GM19328 (cell line): ENCODE measurements around the gene IMMP2L.
"Not testable (repeated sequence)": the region's sequence is repeated elsewhere in the genome, so short reads cannot be mapped to it uniquely, and the experiment has no call there.

ENCODE experiments used
- ATAC-seq: cut with Tn5 transposase; IDR thresholded peaks from one replicate; pipeline ENCODE4 v1.9.1; 2021; ENCODE audit warnings: mild to moderate bottlenecking, moderate library complexity; ENCODE audit not compliant: unreplicated experiment

The IMMP2L gene

DNA sequence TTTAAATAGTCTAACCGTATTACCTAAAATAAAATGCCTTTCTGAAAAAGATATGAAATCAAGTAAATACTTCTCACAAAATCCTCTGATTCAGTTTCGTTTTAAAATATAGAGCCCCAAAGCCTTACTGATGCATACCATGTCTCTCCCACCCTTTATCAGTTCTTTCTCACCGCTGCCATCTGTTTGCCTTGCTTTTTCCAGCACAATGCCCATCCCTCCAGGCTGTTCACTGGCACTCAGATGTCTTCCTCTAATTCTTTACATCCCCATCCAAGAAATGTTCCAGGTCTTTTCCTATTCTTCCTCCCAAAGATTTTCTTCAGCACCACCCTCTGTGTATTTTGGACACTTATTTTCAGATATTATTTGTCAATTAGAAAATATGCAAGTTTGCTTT, 587.9 kb downstream of the IMMP2L start:
- ATAC-seq = no peak

DNA sequence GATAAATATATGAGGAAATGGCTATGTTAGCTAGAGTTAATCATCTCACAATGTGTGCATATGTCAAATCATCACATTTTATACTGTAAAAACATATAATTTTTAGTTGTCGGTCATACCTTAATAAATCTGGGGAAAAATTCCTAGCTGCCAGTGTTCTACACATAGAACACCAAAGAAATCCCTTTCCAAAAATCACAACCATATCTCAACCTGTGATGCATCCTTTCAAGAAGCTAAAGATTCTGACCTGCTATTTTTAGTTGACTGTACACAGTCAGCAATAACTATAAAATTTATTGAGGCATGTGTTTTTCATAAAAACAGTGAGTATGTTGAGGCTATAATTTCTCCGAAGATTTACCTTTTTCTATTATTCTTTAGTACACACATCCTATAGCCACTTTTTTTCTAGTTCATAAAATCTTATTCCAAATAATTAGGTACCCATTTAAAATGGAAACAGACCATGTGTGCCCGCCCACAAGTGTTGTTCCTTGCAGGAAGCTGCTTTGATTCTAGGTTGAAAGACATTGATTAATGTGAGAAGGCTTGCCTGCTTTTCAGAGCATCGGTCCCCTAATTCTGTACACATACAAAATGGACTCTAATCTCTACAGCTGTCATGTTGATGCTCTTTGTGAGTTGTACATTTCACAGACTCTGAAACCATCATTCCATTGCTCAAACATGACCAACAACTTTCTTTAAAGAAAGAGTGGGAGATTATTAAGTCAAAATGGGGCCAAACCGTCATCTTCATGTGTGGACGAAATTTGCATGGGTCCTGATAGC, 588.9 kb downstream of the IMMP2L start:
- ATAC-seq = no peak

DNA sequence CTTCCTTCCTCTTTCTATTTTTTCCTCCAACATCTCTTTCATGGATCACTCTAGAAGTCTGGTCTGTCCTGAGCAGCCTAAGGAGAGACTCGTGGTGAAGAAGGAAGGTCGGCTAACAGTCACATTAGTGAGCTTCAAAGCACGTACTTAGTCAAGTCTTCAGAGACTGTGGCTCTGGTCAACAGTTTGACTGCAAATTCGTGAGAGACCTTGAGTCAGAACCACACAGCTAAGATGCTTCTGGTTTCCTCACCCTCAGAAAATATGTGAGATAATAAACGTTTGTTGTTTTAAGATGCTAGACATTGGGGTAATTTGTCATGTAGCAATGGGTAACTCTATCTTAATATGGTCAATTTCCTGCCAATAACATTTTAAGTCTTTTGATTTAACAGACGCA, 597.5 kb downstream of the IMMP2L start:
- no peak for ATAC-seq

DNA sequence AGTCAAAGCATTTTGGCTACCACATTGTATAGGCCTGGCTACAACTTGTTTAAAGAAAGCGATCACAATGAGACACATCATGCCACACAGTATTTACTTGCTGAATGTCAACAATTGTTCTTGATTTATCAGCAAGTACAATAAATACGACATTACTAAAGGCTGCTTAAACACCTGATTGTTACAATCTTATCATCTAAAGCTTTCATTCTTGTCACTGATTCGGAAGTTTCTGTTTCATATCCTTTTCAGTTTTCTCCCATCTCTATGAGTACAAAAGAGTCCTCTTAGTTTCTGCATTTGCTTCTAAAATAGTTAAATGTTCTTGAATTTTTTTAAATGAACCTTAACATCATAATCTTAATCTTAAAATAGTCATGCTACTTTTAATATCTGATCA, 599.5 kb downstream of the IMMP2L start:
- no peak for ATAC-seq

DNA sequence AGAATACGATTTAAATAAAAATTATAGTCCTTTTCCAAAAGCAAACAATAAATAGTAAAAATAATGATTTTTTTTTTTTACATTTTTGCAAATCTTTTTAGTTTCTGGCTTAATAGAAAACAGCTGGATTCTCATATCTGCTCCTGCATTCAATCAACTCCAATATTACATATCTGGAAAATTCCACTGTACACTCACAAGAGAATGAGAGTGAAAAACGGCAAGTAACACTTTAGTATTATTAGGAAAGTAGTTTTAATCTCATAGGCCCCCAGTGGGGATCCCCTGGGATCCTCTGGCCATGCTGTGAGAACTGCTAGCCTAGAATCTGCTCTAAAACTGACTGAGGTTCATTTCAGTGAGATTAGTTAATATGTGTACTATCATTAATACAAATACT, 599.9 kb downstream of the IMMP2L start:
- ATAC-seq = no peak

DNA sequence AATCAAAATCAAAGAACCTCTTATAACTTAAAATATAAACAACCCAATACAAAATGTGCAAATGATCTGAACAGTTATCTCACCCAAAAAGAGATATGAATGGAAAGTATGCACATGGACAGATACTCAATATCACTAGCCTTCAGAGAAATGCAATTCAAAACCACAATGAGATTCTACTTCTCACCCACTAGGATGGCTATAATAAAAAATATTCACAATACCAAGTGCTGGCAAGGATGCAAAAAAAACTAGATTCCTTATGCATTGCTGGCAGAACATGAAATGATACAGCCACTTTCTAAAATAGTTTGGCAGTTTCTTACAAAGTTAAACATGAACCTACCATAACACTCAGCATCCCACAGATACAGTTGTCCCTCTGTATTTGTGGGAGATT, 601.5 kb downstream of the IMMP2L start:
- ATAC-seq = no peak

DNA sequence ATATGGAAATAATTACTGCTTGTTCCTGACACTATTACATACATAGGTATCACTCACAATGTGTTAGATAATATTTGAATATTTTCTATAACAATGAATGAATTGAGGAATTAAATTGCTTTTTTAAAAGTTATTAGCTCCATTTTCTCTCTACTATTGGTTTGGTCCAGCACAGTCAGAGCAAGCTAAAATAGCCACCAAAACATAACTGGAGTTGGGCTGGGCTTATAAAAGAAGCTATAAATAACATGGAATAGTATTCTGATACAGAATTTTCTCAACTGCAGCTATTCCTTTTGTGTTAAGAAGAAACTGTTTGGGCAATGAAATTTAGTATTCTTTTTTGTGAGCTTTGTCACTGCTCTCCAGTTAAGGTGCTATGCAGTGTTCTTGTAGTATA, 614.0 kb downstream of the IMMP2L start:
- no peak for ATAC-seq

DNA sequence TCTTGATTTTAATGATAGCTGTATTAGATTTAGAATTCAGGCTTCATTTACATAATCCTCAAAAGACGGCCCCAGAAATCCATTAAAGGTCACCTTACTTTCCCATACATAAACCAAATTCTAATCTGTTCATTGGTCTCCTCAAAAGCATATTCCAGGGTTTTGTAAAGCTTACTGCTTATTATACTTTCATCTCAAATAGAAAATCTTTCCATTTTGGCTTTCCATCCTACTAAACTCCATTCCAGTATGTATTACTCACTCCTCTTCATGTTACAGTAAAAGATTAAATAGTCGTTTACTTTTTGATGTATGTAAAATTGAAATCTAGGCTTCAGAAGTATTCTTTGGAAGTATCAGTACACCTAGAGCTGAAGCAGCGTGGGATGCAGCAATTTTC, 614.9 kb downstream of the IMMP2L start:
- no peak for ATAC-seq

DNA sequence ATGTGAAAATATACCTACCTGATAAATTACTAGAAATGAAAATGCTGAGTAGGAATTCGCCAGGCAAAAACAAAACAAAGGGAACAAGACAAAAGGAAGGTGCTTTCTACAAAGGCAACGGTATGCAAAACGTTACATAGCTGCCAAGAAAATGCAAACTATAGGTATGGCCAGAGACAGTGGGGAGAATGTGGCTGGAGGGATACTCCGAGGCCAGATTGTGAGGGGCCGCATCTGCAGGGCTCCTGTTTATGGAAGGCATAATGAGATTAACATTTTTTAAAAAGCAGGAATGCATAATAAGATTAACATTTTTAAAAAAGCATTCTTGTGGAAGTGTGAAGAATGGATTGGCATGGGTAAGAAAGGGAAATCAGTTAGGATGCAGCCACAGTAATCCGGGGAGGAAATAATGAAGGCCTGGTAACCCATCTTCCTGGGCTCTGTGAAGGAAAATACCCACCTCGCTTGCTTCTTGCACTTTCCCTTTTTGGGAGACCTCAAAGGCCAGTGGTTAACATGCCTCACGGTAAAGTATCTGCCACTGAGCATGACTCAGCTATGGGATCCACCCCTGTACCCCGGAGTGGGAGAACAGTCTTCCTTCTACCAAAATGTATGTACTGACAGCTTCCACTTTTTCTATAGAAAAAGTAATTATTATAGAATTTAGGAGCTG, 617.2 kb downstream of the IMMP2L start:
- no peak for ATAC-seq

DNA sequence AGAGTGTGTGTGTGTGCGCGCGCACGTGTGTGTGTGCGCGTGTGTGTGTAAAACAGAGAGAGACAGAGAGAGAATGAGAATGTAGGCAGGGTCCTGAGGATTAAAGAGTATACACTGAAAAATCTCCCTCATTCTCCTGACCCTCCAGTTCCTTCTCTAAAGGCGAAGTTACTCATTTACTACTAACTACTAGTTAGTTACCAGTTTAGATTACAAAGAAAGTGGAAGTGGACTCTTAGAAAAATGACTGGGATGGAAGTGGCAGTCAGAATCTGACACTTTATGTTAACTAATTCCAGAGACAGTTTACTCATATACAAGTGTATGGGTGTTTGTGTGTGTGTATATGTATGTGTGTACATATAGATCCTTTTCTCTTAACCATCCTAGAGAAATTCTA, 617.8 kb downstream of the IMMP2L start:
- ATAC-seq = no peak

DNA sequence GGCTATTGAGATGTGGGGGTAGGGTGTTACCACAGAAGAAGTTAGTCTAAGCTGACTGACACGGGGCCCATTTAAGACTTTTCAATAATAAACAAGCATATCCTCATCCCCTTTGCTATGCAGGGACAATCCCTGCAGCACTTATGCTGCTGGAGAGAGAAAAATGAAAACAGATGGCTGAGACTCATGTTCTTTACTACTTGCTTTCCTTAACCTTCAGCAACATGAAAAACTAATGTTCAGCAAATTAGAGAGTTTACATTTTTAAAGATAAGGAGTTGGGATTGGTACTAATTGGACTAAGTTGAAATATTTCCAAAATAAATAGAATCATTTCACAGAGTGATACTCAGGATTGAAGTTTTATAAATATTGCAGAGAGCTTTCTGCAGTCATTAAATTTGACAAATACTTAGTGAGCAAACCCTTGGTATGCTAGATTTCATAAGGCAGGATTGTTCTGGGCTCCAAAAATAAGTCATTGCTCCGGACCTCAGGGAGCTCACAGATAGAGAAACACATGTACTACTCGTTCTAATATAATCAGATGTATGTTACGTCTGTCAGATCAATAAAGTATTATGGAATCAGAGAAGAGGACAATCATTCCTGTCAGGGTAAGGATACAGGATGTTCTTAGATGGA, 618.5 kb downstream of the IMMP2L start:
- ATAC-seq = no peak

DNA sequence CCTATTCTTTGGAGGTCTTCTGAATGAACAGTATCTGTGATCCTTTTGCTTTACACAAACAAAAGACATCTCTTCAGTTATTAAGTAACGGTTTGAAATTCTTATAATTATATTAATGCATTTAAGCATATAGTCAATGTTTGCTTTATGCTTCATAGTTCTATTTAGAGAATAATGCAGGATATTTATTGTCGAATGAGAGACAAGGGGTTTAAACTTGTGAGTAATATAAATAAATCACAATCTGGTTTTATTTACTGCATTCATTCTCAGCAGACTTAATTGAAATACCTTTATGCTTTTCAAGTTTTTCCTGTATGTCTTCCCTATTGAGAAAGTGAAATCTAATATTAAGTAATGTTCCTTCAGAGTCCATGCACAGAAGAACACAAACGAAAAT, 620.9 kb downstream of the IMMP2L start:
- ATAC-seq = no peak

DNA sequence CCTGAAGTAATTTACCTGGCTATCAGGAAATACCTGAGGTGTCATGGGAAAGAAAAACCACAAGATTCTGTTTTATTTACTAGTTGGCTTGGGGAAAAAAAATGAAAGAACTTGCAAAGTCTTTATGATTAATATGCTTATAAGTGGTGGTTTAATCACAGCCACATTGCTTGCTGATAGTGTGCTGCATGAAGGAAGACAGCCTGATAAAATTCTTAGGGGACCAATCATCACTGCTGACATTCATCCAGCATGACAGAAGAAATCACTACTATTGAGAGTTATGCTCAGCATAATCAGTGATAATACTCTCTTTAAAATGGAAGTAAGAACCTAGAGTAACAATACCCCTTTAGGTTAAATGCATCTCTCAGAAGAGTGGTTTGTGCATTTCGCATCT, 621.5 kb downstream of the IMMP2L start:
- no peak for ATAC-seq

DNA sequence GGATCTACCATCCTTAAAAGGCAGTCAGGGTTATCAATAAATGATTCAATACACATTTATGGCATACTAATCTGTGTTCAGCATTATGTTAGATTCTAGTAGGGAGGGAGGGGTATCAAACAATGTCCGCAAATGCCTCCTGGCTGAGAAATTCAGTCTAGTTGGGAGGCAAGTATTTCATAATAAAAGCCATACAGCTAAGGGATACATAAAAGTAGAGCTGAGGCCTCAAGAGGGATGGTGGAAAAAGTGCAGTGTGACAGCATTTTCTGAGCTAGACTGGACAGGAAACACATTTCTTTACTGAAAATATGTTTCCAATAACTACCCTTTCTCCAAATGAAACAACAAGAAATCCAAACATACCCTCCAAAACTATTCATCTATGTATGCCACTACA, 624.1 kb downstream of the IMMP2L start:
- ATAC-seq = no peak

DNA sequence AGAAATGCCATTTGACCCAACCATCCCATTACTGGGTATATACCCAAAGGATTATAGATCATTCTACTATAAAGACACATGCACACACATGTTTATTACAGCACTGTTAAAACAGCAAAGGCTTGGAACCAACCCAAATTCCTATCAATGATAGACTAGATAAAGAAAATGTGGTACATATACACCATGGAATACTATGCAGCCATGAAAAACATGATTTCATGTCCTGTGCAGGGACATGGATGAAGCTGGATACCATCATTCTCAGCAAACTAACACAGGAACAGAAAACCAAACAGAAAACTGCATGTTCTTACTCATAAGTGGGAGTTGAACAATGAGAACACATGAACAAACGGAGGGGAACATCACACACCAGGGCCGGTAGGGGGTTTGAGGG, 625.6 kb downstream of the IMMP2L start:
- not testable (repeated sequence) for ATAC-seq

DNA sequence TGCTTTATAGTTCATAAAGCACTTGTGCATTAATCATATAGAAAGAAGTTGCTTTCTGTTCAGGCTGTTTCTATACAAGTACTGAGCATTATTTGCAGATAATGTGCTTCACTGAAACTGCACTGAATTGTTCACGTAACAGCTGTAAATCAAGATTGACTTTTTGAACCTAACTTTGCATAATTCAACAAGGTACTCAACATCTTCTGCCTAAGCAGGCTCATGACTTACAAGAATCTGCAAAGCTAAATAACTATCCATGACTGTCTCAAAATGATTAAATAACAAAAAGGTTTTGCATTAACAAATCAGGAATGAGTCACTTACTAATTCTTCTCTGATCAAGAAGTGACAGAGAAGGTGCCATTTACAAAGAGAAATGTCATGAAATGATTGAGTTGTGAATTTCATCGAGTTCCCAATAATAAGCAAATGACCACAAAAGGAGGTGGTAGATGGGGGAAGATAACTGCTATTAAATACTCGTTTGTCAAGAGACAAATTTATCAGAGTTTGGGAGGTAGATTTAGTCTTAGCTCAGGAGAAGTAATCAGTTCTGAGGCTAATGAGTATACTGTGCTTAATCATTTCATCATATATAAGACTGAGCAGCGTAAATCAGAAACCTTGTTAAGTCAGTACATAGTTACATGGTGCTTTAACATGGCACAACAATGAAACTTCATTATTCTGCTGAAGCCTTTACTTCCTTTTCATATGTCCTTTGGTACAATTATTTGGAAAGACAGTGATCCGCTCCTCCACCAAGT, 632.6 kb downstream of the IMMP2L start:
- ATAC-seq = no peak

DNA sequence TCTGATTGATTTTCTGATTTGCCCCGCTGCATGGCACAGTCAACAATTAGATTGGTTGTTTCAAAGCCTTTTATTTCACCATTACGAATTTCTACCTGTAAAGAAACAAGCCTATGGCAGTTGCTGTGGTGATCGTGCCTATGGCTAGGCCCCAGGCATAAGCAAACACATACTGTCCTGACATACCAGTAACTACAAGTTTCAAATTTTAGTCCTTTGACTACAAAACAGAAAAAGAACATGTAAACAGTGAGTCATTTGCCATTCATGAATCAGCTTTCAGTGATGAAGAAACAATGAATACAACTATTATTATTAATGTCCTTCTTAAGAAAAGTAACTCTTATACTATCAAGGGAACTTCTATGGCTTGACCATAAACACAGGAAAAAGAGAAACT, 639.4 kb downstream of the IMMP2L start:
- ATAC-seq = no peak

DNA sequence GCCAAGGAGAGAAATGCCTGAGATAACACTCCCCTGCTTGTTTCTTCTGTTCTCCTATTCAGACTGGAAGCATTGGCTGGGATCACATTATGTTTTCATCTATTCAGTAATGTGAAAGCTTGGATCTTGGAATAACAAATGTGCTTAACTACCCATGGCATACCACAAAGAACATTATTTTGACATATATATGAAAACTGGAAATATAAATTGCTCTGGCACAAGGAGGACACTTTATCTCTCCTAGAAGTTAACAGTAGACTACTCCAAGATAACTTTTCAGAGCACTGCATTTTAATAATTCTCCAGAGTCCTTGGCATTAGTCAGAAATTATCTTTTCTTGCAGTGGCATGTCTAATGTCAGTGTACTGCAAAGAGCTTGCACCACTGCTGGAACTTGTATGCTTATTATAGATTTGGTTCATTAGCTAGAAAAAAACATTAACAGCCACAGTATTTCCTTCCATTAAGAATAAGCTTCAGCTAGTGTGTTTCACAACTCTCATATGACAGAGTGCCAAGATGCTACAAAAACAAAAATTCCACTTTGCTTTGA, 640.6 kb downstream of the IMMP2L start:
- no peak for ATAC-seq

DNA sequence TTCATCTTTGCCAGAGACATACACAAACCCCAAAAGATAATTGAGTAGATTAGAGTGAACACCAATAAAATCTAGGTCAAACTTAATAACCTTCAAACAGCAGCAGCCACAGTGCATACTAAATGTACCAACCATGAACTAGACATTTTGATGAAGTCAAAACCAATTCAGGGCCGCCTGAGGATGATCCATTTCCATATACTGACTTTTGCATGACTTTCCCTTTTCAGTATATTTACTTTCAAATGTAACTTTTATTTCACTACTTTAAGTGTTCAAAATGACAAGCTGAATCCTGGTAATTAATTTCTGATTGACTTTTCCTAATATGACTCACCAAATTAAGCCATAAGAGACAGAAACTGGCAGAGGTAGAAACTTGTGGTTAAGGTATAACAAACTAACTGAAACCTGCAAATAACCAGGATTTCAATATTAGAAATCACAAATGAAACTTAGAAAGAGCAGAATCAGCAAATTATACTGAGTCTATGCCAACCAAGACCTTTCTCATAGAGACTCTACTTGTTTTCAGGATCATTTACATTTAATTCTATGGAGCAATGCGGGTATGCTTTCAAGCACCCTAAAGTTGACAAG, 643.2 kb downstream of the IMMP2L start:
- ATAC-seq = no peak

DNA sequence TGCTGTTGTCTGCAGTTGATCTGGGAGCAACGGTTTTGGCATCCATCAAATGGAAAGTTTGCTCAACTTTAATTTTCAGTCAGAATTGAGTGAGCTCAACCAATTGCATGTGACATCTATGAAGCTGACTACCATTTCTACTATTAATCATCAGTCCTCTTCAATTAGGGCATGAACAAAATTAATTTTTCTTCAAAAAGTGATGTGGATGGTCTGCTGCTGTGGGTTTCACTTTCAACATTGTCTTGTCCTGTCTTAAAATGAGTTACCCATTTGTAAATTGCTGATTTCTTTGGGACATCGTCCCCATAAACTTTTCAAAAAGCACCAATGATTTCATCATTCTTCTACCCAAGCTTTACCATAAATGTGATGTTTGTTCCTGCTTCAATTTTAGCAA, 648.0 kb downstream of the IMMP2L start:
- ATAC-seq = no peak

DNA sequence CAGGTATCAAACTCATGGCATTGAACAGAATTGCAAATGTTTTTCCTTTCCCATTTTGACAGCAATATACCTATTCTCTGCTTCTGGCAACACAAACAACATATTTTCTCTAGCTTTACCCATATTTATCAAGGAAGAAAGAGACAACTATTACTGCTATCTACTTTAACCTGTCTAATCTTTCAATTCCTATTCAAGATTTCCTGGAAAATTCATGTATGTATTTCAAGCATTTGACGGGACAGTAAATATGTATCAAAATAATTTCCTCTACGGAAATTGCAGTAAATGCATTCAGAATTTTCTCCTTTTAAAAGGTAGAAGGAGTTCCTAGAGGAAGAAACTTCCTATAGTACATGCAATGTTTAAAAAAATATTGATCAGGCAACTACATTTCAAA, 650.7 kb downstream of the IMMP2L start:
- ATAC-seq = no peak
